ENCODE results near the gene CENATAC.

- TF ChIP-seq, protein P1, sequence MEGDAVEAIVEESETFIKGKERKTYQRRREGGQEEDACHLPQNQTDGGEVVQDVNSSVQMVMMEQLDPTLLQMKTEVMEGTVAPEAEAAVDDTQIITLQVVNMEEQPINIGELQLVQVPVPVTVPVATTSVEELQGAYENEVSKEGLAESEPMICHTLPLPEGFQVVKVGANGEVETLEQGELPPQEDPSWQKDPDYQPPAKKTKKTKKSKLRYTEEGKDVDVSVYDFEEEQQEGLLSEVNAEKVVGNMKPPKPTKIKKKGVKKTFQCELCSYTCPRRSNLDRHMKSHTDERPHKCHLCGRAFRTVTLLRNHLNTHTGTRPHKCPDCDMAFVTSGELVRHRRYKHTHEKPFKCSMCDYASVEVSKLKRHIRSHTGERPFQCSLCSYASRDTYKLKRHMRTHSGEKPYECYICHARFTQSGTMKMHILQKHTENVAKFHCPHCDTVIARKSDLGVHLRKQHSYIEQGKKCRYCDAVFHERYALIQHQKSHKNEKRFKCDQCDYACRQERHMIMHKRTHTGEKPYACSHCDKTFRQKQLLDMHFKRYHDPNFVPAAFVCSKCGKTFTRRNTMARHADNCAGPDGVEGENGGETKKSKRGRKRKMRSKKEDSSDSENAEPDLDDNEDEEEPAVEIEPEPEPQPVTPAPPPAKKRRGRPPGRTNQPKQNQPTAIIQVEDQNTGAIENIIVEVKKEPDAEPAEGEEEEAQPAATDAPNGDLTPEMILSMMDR (conservative IDR thresholded peaks at IDR 0.05; ENCODE audit: low read length) = no peak
- no peak for TF ChIP-seq EZH2phosphoT487 (IDR thresholded peaks at IDR 0.05; ENCODE audit: borderline replicate concordance, low read depth, low read length)
Observed at GRCh38 chr11:119024430-119025098, 26.6 kb downstream of the CENATAC start.
